ENCODE results near the gene DMAP1. TPM values are rescaled to one million over a fixed set of nuclear protein-coding genes. Genes with fewer than 3 reads are reported as not detected.

Gene DMAP1
- total and polyA plus RNA-seq, 11 donors: 23.5 to 35.5 (median 28.7) TPM

DNA sequence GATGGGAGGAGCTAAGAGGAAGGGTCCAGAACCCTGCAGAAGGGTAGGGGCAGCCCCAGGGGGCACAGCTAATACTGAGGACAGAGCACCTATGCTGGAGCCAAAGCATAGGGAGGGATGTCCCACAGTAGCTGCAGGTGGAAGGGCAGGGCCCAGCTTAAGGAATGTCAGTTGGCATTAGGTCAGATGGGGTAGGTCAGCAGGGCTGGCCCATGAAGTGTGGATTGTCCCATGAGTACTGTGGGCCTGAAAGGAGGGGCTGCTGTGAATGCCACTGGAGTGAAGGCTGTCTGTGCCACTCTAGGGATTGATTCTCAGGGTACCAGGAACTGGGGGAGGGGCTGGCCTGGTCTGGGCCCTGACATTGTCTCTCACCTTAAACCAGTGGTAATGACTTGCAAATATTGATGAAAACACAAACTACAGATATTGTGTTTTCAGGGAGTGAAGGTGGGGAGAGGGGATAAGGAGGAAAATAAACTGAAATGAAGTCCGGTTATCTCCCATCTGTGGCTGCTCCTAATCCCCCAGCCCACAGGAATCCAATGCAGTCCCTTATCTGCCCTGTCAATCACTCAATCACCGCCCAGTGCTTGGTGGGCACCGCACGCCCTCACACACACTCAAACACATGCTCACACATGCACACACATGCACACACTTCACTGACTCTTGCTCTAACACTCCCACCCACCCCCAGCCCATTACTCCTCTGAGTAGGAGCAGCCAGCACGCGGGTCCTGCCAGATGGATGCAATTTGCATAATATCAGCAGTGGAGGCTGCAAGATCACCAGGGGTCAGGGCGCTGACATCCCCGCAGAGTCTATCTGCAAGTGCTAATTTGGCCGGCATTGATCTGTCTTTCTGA is 27.8 kb downstream of the DMAP1 start:
- Histone ChIP-seq H3K4me3 (no peak overlapping the region), H3K4me1 (peaks cover 0 to 31% (median 18%) of the 10 kb centered on the region in 12 donors), H3K9me3 (no peaks in the 10 kb centered on the region), H3K27ac (peak overlapping the region; percentile 63 to 93 (median 84)), H3K27me3 (no peaks in the 10 kb centered on the region), H3K36me3 (peaks cover 0 to 7% (median 0%) of the 10 kb centered on the region in 9 donors)
- intact Hi-C loops (cut with DNase I): loop anchor here in 2 of 10 donors (2.0 to 5.0 kb wide), 2 partner anchors 51 to 52 kb away; no protein-coding TSS in a partner anchor
- peak; percentile 36 to 65 (median 52) for ATAC-seq
- DNase-seq: peak in 1 of 5 donors; percentile 59
- WGBS, 4 donors: 80 to 90% (median 85%) methylated on average over 9 of the region's 9 CpGs
- TF ChIP-seq POLR2A (IDR thresholded peaks at IDR 0.05) (no peak), CTCF (IDR thresholded peaks at IDR 0.05) (no peak)

DNA sequence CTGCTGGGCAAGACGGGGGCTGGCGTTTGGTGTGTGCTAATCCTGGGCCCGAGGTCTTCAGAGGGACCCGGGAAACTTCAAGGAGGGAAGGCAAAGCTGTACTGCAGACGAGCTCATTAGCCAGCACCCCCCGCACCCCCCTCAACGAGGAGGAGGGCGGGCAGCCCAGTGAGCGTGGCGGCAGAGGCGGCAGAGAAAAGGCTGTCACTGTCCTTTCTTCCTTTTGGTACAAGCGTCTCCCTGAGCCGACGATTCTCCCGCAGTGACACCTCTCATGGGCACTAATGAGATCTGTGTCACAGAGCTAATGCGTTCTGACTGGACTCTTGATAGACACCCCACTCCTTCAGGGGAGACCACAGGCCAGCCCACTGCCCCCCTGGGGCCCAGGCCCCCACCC is 29.5 kb downstream of the DMAP1 start:
- H3K27me3 ChIP-seq: no peaks in the 10 kb centered on the region
- H3K27ac ChIP-seq: no peak overlapping the region
- H3K9me3 ChIP-seq: no peaks in the 10 kb centered on the region
- no peak overlapping the region for H3K4me3 ChIP-seq
- peaks cover 0 to 17% (median 0%) of the 10 kb centered on the region in 9 donors for H3K36me3 ChIP-seq
- 77 to 86% (median 83%) methylated on average over 10 to 16 of the region's 16 CpGs for WGBS, 4 donors
- peaks cover 0 to 31% (median 18%) of the 10 kb centered on the region in 12 donors for H3K4me1 ChIP-seq
- DNase-seq (no peak), ATAC-seq (no peak)
- intact Hi-C loops (cut with DNase I): loop anchor here in 1 of 10 donors (5.0 kb wide), 1 partner anchor 50 kb away; no protein-coding TSS in a partner anchor
- TF ChIP-seq POLR2A (IDR thresholded peaks at IDR 0.05) (no peak), CTCF (IDR thresholded peaks at IDR 0.05) (no peak)

- intact Hi-C loops (cut with DNase I): loop anchor here in 1 of 10 donors (5.0 kb wide), 1 partner anchor 48 kb away; no protein-coding TSS in a partner anchor
- WGBS, 4 donors: 93 to 98% (median 97%) methylated on average over 7 of the region's 7 CpGs
Observed at GRCh38 chr1:44243782-44244495, 30.7 kb downstream of the DMAP1 start.

More at GRCh38 chr1:44243782-44244495, 30.7 kb downstream of the DMAP1 start:
- Histone ChIP-seq H3K9me3 (no peaks in the 10 kb centered on the region), H3K36me3 (peaks cover 0 to 17% (median 0%) of the 10 kb centered on the region in 9 donors), H3K27me3 (no peaks in the 10 kb centered on the region), H3K27ac (no peak overlapping the region), H3K4me1 (peaks cover 0 to 30% (median 18%) of the 10 kb centered on the region in 12 donors), H3K4me3 (no peak overlapping the region)
- DNase-seq (no peak), ATAC-seq (no peak)
- TF ChIP-seq CTCF (IDR thresholded peaks at IDR 0.05) (no peak), POLR2A (IDR thresholded peaks at IDR 0.05) (no peak)
